GM19324 (cell line): Measurements from ENCODE around the gene RER1.

Experiments used
- ATAC-seq: cut with Tn5 transposase; IDR thresholded peaks from one replicate; pipeline ENCODE4 v1.9.1; 2021; ENCODE audit warnings: mild to moderate bottlenecking, moderate library complexity; ENCODE audit not compliant: unreplicated experiment, low FRiP score

Gene RER1

DNA sequence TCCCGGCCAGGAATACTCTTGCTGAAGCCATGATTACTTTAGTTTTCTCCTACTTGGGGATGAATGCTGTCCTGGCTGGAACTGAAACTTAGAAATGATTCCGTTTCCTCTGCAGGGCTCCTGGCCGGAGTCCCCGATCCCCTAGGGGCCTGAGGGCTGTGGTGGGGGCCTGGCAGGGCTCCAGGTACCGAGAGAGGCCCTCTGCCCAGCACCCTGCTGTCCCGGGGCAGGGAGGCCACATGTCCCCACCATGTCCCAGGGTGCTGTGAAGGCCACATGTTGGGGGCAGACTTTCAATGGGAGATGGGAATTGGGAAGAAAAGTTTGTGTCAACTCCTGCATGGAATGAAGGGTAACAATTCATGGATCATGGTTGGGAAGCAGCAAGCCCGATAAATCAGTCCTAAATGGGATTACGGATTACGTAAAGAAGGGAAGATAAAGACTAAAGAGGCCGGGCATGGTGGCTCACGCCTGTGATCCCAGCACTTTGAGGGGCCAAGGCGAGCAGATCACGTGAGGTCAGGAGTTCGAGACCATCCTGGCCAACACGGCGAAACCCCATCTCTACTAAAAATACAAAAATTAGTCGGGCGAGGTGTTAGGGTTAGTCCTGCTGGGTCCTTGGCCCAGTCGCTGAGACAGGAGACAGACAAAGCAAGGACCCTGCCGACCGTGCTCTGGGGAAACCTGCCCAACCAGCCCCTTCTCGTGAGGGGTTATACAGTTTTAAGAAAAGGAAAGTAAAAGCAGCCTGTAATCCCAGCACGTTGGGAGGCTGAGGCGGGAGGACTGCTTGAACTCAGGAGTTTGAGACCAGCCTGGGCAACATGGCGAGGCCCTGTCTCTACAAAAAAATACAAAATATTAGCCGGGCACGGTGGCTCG lies 37.8 kb upstream of the RER1 start:
- ATAC-seq: no peak

DNA sequence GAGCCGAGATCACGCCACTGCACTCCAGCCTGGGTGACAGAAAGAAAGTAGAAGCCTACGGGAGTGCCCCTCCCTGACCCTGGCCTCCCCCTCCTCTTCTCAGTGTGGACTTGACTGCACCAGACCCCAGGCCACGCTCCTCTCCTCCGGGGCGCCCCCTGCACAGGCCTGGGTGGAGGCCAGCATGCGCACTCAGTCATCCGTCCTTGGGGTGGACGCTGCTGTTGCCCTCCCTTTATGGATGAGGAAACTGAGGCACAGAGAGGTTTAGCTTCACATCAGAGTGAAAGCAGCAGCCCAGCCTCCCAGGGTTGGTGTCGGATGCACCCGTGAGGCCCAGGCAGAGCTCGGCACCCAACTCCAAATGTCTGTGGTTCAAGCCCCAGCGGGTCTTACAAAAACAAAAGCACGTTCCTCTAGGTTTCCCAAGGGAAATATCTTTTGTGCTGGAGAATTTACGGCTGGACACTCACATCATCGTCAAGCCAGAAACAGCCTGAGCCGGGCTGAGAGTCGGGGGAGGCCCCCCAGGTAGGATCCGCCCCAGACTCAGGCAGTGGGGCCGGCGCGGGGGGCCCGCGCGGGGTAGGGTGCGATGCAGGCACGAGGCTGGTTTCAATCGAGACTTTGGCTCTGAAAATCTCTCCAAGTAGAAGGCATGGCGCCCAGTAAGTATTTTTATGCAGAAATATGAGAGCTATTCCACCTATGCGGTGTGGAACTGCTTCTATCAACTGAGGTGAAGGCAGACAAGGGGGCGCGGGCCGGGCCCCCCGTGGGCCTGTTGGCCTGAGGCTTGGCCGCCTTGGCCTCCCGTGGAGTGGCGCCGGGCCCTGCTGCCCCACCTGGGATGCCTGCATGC lies 36.9 kb upstream of the RER1 start:
- no peak for ATAC-seq

DNA sequence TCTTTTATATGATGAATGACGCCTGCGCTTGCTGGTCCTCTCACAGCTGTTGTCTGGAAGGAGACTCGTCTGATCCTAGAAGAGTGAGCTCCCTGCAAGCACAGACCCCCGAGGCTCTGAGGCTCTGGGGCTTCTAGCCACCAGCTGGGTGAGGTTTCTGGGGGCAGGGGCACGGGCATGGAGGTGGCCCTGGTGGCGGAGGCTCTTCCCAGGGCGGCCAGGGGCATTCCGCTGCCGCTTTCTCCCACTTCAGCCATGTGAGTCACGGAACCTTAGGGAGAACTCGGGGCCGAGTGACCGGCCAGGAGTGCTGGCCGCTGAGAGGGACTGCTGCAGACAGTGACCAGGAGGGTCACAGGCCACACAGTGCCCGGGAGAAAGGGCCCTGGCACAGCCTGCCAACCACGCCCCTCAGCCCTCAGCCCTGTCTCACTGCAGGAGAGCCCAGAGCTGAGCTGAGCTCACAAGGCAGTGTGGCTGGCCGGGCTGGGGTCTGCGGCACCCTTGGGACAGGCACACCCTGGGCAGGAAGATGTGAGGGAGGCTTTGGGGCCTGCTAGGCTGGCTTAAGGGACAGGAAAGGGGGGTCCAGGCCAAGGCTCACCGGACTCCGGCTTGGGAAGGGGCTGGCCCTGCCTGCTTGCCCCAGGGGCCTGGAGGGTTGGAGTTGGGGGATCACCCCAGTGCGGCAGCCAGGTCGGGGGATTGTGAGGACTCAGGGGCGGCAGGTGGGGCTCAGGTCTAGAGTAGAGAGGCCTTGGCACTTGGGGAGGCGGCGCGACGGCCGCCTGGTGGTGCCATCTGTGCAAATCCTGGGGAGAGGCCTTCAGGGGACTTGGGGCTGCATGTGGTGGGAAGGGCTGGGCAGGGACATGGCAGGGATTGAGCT lies 36.0 kb upstream of the RER1 start:
- ATAC-seq: no peak

DNA sequence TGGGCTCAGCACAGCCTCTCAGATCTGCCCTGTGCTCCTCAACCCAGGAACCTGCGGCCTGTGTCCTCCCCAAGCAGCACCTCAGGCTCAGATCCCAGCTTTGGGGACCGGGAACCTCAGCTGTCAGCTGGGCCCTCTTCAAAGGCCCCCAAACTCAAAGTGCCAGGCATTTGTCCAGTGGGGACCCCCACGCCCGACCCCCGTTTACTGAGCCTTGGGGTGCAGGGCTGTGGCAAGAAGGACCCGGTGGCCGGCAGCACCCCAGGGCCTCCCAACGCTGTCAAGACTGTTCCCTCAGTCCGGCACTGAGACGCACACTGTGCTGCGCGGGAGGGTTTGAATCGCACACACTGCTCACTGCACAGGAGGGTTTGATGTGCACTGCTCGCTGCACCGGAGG lies 35.2 kb upstream of the RER1 start:
- ATAC-seq: no peak

DNA sequence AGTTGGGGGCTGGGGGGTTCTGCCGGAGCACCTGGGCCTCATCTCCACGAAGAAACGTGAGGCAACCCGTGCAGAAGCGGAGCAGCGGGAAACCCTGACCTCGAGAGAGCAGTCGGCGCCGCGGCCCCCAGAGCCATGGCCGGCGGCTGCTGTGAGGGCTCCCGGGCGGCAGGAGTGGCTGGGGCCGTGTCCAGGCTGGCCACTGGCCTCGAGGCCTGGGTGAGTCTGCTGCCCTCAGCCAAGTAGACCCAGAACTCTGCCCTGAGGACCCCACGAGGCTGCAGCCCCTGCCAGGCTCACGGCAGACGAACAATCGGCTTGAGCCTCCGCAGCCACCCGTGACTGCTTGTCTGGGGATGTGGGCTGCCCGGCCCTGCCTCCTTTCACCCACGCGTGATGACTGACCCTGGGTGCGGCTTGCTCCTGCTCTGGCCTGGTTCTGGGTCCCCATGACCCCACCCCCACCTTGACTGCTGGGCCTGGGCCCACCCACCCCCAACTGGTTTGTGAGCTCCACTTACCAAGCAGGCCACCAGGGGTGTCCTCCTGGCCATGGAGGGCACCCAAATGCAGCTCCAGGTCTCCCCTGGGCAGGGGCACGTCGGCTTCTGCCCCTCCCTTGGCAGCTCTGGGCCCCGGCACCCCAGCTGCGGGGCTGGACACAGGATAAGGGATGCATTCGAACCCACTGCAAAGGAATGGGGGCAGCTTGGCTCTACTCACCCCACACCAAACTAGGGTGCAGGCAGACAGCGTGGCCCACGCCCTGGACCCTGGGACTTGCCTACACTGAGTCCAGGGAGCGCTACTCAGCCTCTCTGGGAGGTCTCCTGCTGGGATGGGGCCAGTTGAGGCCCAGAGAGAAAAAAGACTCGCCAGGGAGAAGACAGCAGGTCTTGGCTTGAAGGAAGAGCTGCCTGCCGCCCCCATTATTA lies 34.5 kb upstream of the RER1 start:
- no peak for ATAC-seq

DNA sequence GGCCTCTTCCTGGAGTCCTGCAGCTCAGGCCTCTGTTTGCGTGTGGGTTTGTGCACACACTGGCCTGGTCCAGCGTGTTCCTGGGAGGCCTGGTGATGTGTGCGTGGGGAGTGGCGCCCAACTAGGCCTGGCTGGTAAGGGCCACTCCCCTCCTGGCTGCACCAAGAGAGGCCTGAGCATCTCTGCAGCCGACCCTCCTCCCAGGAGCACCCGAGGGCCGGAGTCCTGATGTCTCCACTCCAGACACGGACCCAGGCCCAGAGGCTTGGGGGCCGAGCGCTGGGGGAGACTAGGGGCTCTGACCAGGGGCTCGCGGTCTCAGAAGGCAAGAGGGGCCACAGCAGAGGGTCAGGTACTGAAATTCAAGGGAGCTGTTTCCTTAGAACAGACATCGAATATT lies 33.6 kb upstream of the RER1 start:
- ATAC-seq: no peak

DNA sequence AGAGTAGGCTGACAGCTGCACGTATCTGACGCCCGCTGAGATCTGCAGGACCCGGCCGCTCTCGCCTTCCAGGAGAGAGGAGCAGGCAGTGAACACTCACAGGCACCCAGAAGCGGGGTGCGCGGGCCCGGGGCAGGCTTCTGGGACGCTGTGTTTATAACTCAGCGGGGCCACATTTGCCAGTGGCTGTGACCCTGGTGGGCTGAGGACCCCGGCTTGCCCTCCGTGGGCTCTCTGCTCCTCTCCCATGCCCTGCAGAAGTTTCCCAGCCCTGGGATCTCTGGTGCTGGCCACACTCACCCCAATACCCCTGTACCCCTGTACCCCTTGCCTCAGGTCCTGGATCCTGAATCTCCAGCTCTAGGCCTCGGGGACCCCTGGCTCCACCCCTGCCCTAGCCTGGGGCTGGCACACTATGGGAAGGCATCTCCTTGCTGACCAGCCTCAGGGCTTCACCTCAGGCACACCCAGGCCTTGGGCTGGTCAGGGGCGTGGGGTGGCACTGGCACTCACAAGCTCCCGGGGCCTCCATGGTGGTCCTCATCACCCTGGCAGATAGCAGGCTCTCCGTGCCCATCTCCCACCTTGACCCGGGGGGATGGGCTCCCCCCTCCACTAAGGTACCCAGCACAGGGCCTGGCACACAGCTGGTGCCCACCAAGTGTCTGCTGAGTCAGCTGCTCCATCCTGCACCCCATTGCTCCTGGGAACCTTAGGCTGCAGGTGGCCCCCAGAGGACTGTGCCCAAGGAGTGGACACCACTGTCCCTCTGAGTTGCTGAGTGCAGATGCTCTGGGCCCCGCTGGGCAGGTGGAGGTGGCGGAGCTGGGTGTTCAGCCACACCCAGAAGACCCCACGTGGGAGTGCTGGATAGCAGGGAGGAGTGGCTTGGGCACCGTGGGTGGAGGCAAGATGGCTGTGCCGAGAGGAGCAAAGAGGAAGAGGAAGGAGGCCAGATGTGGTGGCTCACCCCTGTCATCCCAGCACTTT lies 32.7 kb upstream of the RER1 start:
- no peak for ATAC-seq

DNA sequence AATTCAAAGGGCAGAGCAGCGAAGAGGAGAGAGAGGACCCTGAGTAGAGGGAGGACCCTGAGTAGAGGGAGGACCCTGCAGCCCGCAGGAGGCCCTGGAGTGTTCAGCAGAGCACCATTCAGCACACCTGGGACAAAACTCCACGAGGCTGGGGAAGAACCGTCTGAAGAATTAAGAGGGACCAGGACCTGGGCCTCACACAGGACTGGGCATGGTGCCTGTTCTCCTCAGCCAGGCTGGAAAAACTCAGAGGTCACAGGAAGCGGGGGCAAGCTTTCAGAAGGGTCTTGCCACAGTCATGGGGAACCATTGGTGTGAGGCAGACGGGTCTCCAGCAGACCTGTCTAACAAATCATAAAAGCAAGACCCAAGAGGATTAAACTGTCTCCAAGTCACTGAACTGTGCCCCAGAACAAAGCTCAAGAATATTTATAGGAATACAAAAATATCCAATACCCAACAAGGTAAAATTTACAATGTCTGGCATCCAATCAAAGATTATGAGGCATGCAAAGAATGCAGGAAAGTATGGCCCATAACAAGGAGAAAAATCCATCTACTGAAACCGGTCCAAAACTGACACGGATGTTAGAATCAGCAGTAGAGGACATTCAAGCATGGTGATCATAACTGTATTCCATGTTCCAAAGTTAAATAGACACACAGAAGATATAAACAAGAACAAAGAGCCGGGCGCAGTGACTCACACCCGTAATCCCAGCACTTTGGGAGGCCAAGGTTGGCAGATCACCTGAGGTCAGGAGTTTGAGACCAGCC lies 30.9 kb upstream of the RER1 start:
- no peak for ATAC-seq

DNA sequence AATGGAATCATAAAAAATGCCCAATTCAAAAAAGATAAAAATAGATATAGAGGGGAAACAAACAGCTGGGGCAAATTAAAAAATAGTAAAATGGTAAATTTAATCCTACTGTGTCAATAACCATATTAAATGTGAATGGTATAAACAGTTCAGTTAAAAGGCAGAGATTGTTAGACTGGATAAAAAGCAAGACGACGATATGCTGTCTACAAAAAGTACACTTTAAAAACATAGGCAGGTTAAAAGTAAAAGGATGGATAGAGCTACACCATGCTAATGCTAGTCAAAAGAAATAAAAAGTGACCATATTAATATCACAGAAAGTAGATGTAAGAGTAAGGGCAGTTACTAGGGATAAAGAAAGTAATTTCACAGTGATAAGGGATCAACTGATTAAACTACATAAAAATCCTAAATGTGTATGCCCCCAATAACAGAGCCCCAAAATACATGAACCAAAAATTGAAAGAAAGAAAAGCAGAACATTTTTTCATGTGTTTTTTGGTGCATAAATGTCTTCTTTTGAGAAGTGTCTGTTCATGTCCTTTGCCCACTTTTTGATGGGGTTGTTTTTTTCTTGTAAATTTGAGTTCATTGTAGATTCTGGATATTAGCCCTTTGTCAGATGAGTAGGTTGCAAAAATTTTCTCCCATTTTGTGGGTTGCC lies 27.7 kb upstream of the RER1 start:
- ATAC-seq: no peak

DNA sequence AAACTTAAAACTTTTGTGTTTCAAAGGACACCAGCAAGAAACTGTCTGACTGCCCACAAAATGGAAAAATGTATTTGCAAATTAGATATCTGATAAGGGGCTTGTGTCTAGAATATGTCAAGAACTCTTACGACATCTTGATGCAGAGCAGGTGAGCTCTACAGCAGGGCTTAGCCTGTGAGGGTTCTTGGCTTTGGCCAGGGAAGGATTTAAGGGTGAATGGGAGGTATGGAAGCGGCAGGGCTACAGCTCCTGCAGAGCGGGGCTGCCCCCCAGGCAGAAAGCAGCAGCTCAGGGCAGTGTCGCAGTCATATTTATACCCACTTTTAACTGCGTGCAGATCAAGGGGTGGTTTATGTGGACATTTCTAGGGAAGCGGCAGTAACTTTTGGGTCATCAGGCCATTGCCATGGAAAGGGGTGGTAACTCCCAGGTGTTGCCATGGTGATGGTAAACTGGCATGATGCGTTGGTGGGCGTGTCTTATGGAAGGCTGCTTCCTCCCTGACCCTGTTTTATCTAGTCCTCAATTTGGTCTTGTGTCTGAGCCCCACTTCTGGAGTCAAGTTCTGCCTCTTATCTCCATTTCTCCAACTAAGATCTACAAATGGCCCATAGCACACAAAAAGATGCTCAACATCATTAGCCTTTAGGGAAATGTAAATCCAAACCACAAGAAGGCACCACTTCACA lies 23.4 kb upstream of the RER1 start:
- no peak for ATAC-seq

DNA sequence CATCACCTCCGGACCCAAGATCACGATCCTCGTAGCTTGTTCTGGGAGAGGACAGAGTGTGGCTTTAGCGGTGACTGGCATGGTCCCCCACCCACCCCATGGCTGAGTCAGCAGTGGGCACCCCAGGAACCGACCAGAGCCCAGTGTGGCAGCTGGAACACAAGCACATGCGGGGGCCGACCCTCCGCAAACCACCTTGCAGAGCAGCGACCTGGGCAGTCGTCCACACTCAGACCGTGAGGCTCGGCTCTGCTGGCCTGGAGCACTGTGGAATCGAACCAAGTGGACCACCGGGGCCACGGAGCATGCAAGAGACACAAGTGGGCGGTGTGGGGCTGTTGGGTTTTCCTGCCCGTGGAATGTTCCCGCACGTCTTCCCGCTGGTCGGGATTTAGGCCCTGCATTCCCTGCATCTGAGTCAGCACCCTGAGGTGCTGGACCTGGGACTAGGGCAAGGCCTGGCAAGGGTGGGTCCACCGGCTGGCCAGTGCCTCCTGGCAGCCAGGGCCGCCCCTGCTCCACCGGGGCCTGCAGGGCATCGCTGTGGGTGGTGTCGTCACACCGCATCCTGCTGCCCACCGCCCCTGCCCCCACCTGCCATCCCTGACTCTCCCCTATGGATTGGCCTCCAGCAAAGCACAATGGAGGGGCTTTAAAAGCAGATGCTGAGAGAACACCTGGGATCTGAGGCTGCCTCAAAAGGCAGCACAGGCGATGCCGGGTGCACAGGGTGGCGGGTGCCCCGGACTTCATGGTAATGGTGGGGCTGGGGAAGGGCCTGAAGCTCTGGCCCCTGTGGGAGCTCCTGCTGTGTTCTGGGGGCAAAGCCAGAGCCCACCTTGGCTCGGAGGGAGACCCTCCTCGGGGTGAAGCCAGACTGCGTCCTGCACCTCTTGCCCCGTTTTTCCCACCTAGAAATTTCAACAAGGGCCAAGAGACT lies 18.8 kb upstream of the RER1 start:
- ATAC-seq: no peak

DNA sequence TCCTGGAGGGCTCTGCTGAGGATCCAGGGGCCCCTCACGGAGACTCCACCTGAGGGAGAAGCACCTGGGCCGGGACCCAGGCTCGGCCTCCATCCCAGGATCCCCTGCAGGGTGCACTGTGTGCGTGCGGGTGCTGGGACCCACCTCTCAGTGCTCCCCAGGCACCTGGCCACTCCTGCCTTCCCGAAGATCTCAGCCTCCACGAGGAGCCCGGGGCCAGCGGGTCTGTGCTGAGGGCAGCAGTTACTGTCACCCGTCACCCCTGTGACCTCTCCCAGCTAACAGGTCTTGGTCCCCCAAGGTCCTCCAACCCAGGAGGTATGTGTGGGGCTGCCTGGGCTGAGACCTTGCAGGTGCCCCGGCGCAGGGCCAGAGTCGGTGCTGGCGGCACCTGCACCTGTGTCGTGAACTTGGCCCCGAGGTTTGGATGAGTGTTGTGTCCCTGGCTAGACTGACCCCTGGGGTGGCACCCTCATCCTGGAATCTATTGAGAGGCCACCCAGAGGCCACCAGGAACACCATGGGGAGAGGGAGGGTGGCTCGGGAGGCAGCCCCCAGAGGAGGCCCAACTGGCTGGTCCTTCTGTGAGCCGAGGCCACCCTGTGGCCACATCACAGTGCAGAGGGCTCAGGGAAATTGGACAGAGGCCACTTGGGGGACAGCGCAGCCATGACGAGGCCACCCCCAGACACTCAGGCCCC lies 17.9 kb upstream of the RER1 start:
- no peak for ATAC-seq

DNA sequence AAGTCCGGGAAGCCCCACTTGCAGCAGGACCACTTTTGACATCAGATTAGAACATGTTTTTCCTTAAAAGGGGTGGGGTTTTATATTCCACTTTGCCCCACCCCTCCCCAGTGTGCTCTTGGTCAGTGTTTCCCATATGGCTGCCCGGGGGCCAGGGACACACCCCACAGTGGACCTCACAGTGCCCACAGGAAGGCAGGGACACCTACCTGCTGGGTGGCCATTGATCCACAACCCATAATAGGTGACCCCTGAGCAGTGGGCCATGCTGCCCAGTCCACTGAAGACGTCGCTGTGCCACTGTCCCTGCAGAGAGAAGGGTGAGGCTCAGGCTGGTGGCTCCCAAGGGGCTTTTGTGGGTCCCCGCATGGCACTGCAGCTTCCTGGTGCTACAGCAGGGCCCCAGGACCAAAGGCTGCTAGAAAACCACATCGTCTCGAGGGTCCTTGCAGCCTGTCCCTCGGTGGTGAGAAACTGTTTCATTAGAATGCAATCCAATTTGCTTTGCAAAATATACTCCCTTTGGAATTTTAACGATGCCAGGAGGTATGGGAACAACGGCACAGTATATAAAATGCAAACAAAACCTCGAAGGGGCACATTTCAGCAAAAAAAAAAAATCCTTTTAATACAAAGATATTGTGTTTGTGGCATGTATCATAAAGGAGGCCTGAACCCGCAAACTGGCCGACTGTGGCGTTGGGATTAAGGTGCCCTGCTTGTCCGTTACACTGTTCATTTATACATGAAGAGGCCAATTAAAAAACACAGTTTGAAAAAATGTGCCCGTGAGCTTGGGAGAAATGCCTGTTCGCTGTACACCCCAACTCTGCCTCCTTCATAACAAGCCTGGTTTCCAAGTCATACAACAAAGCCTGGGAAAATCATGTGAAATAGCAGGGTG lies 17.1 kb upstream of the RER1 start:
- no peak for ATAC-seq
